H54 (cell line): Measurements from ENCODE around the gene CCDC102A.

Source experiments
- DNase-seq: peaks from one replicate; pipeline ENCODE4 v3.0.0; 2011; ENCODE audit warnings: low spot score, mixed read lengths; ENCODE audit not compliant: insufficient read length
- FAIRE-seq: peaks from 3 replicates; lab custom pipeline; 2011; peaks lifted over from hg19 to GRCh38; lab: Jason Lieb, UNC
- POLR2A ChIP-seq: IDR thresholded peaks from 2 replicates; pipeline ENCODE4 v1.6.1; 2011; ENCODE audit warnings: low read depth, mild to moderate bottlenecking, low read length

Gene CCDC102A

DNA sequence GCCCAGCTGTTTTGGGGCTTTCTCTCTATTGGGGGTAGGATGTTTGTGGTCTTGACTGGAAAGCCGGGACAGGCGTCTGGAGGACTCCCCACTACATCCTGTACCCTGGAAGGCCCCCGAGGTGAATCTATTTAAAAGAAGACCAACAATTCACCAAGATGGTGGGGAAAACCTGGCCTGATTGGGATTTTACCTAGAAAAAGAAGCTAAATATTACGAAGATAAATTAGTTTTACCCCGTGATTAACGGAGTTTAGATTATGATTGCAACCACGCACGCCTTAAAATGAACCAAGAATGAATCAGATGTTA lies 779 bp upstream of the CCDC102A start:
- FAIRE-seq: no peak
- no peak for TF ChIP-seq POLR2A
- DNase-seq: no peak

DNA sequence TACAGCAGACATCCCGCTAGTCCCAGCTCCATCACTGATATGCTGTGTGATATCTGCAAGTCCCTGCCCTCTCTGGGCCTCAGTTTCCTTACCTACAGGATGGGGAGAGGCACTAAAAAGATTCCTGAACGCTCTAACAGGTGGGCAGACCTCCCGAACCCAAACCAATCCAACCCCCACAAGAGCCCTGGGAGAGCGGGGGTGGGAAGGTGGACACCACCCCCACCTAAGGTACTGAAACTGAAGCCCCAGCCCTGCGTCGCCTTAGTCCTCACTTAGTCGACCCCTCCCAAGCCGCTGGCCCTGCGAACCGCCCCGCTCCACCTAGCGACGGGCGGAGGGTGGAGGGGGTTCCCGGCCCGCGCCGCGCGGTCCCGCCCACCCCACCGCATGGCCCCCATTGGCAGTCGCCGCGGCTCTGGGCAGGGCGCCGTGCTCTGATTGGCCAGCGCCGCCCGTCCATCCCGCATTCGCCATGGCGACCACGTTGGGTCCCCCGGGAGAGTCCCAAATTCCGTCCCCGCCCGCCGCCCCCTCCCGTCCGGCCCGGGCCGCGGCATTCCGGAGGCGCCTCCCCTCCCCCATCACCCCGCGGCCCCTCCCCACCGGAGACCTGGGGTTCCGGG lies 578 bp downstream of the CCDC102A start:
- peak; percentile 99 for DNase-seq
- no peak for FAIRE-seq
- no peak for TF ChIP-seq POLR2A

DNA sequence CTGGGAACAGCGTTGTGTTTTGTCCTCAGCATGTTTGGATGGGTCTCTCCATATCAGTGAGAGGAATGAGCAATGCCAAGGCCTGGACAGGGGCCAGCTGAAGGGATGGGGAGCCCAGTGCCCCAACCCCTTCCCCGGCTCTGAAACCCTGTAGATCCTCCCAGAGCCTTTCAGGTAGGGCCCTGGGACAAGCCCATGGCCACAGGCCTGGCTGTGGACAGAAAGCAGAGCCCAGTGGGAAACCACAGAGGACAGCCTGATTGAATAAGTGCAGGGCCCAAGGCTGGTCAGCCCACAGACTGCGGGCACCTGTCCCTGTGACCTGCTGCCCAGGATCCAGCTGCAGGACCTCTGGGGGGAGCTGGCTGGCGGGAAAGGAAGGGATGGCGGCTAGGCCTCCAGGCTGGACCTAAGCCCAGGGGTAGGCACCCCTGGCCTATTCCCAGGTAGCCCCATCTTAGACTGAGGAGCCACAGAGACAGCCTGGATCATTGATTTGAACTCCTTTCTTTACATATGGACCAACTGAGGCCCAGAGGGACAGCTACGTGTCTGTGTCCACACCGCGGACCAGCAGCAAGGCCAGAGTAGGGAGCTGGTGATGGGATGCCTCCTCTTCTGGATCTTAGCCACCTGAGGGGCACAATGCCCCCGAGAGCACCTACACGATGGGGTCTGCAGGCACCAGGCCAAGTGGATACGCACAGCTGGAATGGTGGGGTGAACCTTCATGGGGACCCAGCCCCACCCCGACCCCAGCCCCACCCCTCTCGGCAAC lies 1.3 kb downstream of the CCDC102A start:
- TF ChIP-seq POLR2A: no peak
- FAIRE-seq (no peak), DNase-seq (no peak)

DNA sequence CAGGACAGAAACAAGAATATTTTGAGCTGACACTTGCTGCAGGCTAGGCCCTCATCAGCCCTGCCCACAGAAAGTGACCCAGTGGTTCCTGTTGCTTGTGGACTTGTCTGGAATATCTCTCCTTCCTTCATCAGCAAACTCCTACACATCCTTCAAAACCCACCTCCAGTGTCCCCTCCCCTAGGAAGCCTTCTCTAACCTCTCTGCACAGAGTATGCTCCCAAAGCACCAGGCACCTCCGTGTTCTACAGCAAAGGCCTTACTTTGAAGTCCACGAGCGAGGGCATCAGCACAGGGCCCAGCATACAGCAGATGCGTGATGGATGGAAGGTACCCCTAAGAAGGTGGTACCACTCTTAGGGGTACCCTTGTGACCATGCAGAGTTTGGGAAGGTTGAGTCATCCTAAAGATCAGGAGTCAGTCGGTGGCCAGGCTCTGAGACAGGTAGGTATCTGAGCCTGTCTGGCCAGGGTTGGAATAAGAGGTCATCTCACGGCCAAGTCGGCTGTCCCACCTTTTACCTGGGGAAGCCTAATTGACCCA lies 2.0 kb downstream of the CCDC102A start:
- FAIRE-seq (no peak), DNase-seq (no peak)
- no peak for TF ChIP-seq POLR2A

DNA sequence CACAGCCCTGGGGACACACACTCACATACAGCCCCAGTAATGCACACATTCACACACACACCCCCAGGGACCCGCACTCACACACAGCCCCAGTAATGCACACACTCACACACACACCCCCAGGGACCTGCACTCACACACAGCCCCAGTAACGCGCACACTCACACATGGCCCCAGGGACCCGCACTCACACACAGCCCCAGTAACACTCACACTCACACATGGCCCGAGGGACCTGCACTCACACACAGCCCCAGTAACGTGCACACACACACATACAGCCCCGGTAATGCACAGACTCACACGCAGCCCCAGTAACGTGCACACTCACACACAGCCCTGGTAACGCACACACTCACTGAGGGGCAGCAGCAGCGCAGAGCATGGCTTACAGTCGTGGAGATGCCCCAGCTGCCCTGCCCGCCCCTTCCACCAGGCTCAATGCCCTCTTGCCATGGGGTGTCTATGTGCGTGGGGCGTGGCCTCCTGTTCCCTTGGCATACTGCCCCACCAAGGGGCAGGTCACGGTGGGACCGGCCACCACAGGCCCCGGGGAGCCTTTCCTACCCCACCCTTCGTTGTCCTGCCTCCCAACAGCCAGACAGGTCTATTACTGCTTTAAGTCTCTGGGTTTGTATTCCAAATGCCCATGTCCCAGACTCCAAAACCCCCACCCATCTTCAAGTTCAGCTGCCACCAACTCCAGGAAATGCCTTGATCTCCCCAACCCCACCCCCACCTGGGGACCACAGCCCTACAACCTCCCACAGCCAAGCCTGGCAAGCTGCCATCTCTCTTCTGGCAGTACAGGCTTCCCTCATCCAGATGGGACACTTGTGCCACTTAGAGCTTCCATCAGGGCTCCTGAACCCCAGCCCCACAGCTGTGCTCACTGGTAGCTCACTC lies 2.7 kb downstream of the CCDC102A start:
- no peak for TF ChIP-seq POLR2A
- no peak for DNase-seq
- FAIRE-seq: no peak

DNA sequence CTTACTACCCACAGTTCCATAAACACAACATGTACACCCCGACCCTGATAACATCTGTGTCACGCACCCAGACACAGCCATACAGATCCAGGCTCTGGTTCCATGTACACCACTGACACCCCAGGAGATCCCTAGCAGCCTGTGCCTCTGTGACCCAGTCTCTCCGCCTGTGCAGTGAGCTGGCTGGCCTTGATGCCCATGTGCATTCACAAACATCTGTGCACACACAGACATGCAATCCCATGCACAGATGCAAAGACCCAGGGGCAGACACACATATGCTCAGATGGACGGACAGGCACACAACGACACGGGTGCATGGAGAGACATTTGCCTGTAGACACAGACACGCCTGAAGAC lies 4.1 kb downstream of the CCDC102A start:
- DNase-seq (no peak), FAIRE-seq (no peak)
- TF ChIP-seq POLR2A: no peak

DNA sequence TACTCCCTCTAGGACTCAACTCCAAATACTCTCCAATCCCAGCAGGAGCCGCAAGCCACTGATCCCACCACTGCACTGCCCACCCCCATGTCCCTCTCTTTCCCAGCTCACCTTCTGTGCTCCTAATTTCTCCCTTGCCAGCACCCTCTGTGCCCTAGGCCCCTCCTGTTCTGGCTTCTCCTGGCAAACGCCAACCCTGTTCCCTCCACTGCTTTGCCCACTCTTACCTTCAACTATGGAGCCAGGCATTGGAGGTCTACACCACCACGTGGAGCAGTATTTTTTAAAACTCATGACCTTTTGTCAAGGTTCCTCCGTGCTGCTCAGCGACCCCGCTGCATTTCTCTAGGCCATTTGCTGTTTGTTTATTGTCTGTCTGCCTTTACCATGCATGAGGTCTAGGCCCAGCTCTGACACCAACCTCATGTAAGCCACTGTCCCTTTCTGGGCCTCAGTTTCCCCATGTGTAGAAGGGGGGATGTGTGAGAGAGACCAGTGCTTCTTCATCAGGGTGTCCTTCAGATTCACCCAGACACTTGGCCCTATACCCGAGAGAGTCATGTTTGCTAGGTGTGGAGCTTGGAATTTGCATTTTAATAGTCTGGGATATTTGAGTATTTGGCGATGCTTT lies 4.6 kb downstream of the CCDC102A start:
- no peak for DNase-seq
- TF ChIP-seq POLR2A: no peak
- no peak for FAIRE-seq

DNA sequence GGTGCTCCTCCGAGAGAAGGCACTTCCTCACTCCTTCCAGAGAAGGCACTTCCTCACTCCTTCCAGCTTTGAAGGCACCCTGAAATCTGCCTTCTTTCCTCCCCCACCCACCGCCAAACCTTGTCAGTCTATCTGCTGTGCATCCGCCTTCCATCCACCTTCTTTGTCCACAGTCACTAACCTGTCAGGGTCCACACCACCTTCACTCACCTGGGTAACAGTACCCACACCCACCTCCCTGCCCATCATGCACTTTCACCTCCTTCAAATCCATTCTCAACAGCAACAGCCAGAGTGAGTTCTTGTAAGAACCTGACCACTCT lies 5.2 kb downstream of the CCDC102A start:
- no peak for FAIRE-seq
- no peak for TF ChIP-seq POLR2A
- no peak for DNase-seq

DNA sequence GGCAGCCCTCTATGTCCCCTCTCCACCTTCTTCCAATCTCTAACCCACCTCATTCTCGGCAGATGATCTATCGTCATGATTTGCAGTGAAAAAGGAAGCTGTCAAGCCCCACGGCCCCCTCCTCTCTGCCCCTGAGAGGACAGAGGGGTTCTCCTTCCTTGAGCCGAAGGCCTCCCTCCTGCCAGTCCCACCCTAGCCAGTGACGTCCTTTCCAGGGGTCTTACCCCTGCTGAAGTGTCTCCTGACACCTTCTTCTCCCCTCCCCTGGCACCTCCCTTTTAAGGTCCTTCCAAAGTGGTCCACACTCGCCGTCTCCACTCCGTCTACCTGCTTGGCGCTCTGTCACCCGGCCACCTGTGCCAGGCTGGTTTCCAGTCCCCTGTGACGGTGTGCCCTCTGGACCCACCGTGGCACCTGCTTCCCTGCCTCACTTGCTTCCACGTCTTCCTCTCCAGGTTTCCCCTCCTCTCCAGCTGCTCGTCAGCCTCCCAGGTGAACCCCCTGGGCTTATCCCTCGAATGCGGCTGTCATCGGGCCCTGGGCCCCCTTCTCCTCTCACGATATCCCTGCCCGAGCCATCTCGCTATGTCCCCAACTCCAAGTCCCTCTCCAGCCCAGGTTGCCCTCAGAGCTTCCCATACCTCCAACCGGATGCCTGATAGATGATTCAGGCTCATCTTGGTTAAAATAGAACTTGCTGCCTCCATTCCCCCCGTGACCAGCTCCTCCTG lies 5.7 kb downstream of the CCDC102A start:
- TF ChIP-seq POLR2A: no peak
- DNase-seq (no peak), FAIRE-seq (no peak)

DNA sequence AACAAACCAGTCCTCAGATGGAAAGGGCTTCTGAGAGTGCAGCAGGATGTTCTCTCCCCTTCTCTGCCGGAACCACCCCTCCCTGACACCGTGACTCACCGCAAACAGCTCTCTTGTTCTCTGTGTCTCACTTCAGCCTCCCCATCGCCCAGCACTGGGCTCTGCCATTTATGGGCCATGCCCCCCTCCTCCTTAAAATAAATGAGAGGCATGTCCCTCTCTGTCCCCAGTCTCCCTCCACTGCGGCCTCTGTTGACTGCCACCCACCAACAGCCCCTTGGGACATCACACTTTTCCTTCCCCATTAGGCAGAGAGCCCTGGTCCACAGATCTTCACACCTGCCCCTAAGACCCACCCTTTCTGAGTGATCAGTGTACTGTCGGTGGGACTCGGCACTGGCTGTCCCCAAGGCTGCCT lies 6.3 kb downstream of the CCDC102A start:
- TF ChIP-seq POLR2A: no peak
- DNase-seq (peak; percentile 92), FAIRE-seq (peak; percentile 20)

DNA sequence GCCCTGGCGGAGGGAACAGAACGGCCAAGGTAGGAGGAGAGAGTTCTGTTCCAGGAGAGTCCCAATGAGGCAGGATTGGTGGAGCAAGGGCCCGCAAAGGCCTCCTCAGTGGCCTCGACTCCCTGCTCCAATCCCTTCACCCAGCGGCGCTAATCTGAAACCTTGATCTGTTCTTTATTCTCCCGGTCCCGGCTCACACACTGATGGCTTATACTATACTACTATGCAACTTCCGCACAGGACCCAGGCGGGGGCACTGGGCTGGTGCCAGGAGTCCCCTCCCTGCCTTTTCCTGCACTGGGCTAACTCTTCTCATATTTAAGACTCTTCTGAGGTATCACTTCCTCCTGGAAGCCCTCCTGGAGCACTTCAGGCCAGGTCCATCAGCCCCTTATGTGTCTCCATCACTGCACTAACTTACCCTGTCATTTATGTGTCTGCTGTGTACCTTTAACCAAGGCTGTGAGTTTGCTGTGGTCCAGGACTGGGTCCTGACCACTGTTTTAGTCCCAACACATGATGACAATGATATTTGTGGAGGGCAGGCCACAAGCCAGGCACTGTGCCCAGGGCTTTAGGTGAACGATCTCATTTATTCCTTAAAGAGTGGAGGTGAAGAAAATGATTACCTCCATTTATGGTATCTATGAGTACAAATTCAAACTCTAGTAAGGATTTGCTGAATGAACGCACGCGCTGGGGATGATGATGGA lies 6.8 kb downstream of the CCDC102A start:
- FAIRE-seq (no peak), DNase-seq (no peak)
- no peak for TF ChIP-seq POLR2A

DNA sequence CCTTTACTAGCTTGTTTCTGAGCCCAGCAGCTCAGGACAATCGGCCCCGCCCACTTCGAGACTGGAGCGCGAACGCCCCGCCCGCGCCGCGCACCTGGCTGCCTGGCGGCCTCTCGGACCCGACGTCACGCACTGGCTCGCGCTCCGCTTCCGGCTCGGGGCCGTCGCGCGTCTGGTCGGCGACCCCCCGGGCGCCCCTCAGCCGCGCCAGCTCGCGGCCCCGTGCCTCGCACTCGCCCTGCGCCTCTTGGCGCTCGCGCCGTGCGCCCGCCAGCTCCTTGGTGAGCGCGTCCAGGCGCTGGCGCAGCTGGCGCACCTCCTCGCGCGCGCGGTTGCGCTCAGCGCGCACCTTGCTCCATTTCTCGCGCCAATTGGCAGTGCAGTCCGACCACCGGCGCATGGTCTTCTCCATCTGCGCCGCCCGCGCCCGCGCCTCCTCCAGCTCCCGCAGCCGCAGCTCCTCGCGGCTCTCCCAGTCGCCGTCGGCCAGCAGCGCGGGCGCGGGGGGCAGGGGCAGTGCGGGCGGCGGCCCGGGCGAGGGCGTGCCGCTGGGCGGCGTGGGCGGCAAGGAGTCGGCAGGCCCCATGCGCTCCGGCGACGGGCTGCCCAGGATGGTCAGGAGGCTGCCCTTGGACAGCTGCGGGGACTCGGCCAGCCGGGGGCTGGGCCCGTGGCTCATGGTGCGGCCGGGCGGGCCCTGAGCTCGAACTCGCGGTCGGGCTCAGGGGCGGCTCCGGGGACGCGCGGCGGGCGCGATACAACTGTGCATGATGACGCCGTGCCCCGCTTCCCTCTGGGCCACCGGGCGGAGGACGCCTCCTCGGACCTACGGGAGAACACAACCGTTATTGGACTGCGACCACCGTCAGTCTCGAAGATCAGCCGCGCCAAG lies 7.6 kb downstream of the CCDC102A start:
- no peak for TF ChIP-seq POLR2A
- no peak for FAIRE-seq
- DNase-seq: no peak
